HepG2 (cell line): ENCODE measurements around the gene RFFL. TPM values are rescaled to one million over a fixed set of nuclear protein-coding genes. Genes with fewer than 3 reads are reported as not detected.

ENCODE experiments used
- ATAC-seq: fragments of 200-7000 bp; cut with Tn5 transposase; 3 replicates; pipeline ENCODE4 v1.9.1; 2020; ENCODE audit warnings: mild to moderate bottlenecking, moderate library complexity
- BruUV-seq: library from RNA; stranded (reverse); fragments of 400-500 nt; replicated peaks from 2 replicates; lab custom pipeline; 2021; lab: Mats Ljungman, UMichigan
- CTCF ChIA-PET: fragments of 300-600 bp; formaldehyde crosslinking; extraction: SDS; loops from one replicate; lab custom pipeline; 2021; ENCODE audit warnings: low total read pairs, inconsistent platforms, low intra/inter-chr PET ratio; lab: Yijun Ruan, JAX
- POLR2A ChIA-PET: fragments of 350-600 bp; sonication (Branson Sonifier 250); formaldehyde crosslinking; loops from one replicate; lab custom pipeline; 2020; ENCODE audit warnings: antibody characterized with exemption, inconsistent platforms; lab: Yijun Ruan, JAX
- DNase-seq: peaks from one replicate; pipeline ENCODE4 v3.0.0-alpha.2; 2015; ENCODE audit warnings: low spot score
- FAIRE-seq: peaks from 3 replicates; lab custom pipeline; 2011; peaks lifted over from hg19 to GRCh38; lab: Jason Lieb, UNC
- H2AFZ ChIP-seq: one replicate; pipeline ENCODE4 v1.6.1; 2011; ENCODE audit warnings: low read length, inconsistent platforms
- H3K27ac ChIP-seq: fragments of 300-600 bp; 3 replicates; pipeline ENCODE4 v1.8.0; 2011; ENCODE audit warnings: mixed run types, mild to moderate bottlenecking, mixed read lengths, low read length, inconsistent platforms; ENCODE audit not compliant: insufficient read depth; ENCODE audit errors: extremely low read length
- H3K27me3 ChIP-seq, 2 experiments: fragments of 200-600 bp in 1 of 2; 2 replicates in 1 of 2; 3 replicates in 1 of 2; pipeline versions ENCODE4 v1.6.0 to v1.8.0; 2011; ENCODE audit warnings: low read length in 2 of 2, mild to moderate bottlenecking in 2 of 2, moderate library complexity in 2 of 2, inconsistent platforms in 1 of 2; ENCODE audit not compliant: insufficient read depth in 2 of 2, control insufficient read depth in 1 of 2
- H3K36me3 ChIP-seq, 2 experiments: fragments of 200-600 bp in 1 of 2; replicated peaks in 1 of 2; 2 replicates in 1 of 2; 3 replicates in 1 of 2; pipeline versions ENCODE4 v1.5.1 to v1.8.0; 2011; ENCODE audit warnings: low read length in 2 of 2, inconsistent platforms in 1 of 2; ENCODE audit not compliant: insufficient read depth in 2 of 2, control insufficient read depth in 1 of 2
- H3K4me1 ChIP-seq: 2 replicates; pipeline ENCODE4 v1.5.1; 2012; ENCODE audit warnings: low read length, inconsistent platforms; ENCODE audit not compliant: insufficient read depth
- H3K4me2 ChIP-seq: 2 replicates; pipeline ENCODE4 v1.6.0; 2011; ENCODE audit warnings: low read depth, low read length, inconsistent platforms
- H3K4me3 ChIP-seq, 3 experiments: fragments of 200-600 bp in 1 of 3; sonication (generic), shearing (Covaris generic) in 1 of 3; replicated peaks in 1 of 3; 2 replicates each; pipeline ENCODE4 v1.5.1; 2011 to 2016; ENCODE audit warnings: low read length in 3 of 3, inconsistent platforms in 2 of 3, low read depth in 2 of 3, mild to moderate bottlenecking in 2 of 3, control low read depth in 1 of 3, mixed read lengths in 1 of 3; ENCODE audit not compliant: insufficient read depth in 1 of 3
- H3K79me2 ChIP-seq: one replicate; pipeline ENCODE4 v1.6.1; 2011; ENCODE audit warnings: low read length, inconsistent platforms; ENCODE audit not compliant: insufficient read depth
- H3K9ac ChIP-seq: 2 replicates; pipeline ENCODE4 v1.6.0; 2011; ENCODE audit warnings: mild to moderate bottlenecking, low read depth, low read length, inconsistent platforms; ENCODE audit not compliant: insufficient read depth
- H3K9me3 ChIP-seq: 2 replicates; pipeline ENCODE4 v1.5.1; 2012; ENCODE audit warnings: mild to moderate bottlenecking, low read length
- H4K20me1 ChIP-seq: 2 replicates; pipeline ENCODE4 v1.6.0; 2011; ENCODE audit warnings: inconsistent platforms, mild to moderate bottlenecking, low read length, moderate library complexity; ENCODE audit not compliant: insufficient read depth
- CREBL2 ChIP-seq: sonication (generic); formaldehyde crosslinking; IDR thresholded peaks from 2 replicates; pipeline ENCODE4 v1.8.1; 2023; ENCODE audit warnings: missing genetic modification reagents, mild to moderate bottlenecking, borderline replicate concordance
- SIX4 ChIP-seq: sonication (generic); formaldehyde crosslinking; IDR thresholded peaks from 2 replicates; pipeline ENCODE4 v1.4.0; 2020; ENCODE audit warnings: missing genetic modification reagents
- TSC22D2 ChIP-seq: sonication (generic); formaldehyde crosslinking; IDR thresholded peaks from 2 replicates; pipeline ENCODE4 v1.5.1; 2020; ENCODE audit warnings: missing genetic modification reagents, mild to moderate bottlenecking, borderline replicate concordance
- ZNF274 ChIP-seq: sonication (generic); formaldehyde crosslinking; IDR thresholded peaks from 2 replicates; pipeline ENCODE4 v1.5.1; 2020; ENCODE audit warnings: mild to moderate bottlenecking, missing genetic modification reagents
- ZNF280D ChIP-seq: sonication (generic); formaldehyde crosslinking; IDR thresholded peaks from 2 replicates; pipeline ENCODE4 v1.5.1; 2020; ENCODE audit warnings: mild to moderate bottlenecking, missing genetic modification reagents
- ZNF644 ChIP-seq: IDR thresholded peaks from 2 replicates; pipeline ENCODE4 v1.6.1; 2016; ENCODE audit warnings: low read depth
- ZNF687 ChIP-seq: sonication (generic); formaldehyde crosslinking; IDR thresholded peaks from 2 replicates; pipeline ENCODE4 v1.5.1; 2020; ENCODE audit warnings: mild to moderate bottlenecking, missing genetic modification reagents, moderate library complexity
- WGBS: methylation state at CpG from one replicate; pipeline ENCODE4 v1.1.6; 2017; ENCODE audit warnings: low lambda C conversion rate; 5-methylcytosine and 5-hydroxymethylcytosine counted together
- in situ Hi-C: cut with HindIII; loops from 2 replicates; pipeline ENCODE4 v1.10.0; 2017; ENCODE audit warnings: low pct_unique_long_range_greater_than_20kb; ENCODE audit not compliant: extremely low pct_ligation_motif_present
- intact Hi-C: fragments of 100-400 bp; cut with micrococcal nuclease; formaldehyde crosslinking; loops from one replicate; pipeline ENCODE4 v1.10.0; 2022; ENCODE audit not compliant: unreplicated experiment
- polyA plus RNA-seq, 8 experiments: library from polyadenylated mRNA; depleted of rRNA in 3 of 8; stranded (reverse) in 7 of 8; unstranded in 1 of 8; fragments of >200 nt; fragmentation: Illumina TruSeq in 4 of 8; extraction: Trizol in 4 of 8; gene quantifications; 2 replicates each; pipeline versions ENCODE4 v1.2.1 to v1.2.3, GENCODE V29; 2011 to 2016; ENCODE audit warnings: low read depth in 4 of 8, missing spikeins in 1 of 8, mixed read lengths in 1 of 8; ENCODE audit not compliant: insufficient read depth in 1 of 8
- total RNA-seq, 5 experiments: library from RNA; depleted of rRNA; stranded (reverse); fragments of >200 nt; fragmentation: Illumina TruSeq; extraction: Trizol; gene quantifications; 2 replicates each; pipeline ENCODE4 v1.2.3, GENCODE V29; 2016; ENCODE audit warnings: low read depth in 1 of 5
- TF ChIP-seq, protein P1 (sequence below), 2 experiments: sonication (generic) in 1 of 2; formaldehyde crosslinking in 1 of 2; IDR thresholded peaks; 2 replicates each; pipeline versions ENCODE4 v1.6.1 to v1.9.0; 2014 to 2022; ENCODE audit warnings: antibody characterized with exemption in 1 of 2, borderline replicate concordance in 1 of 2, inconsistent platforms in 1 of 2, low read depth in 1 of 2, missing genetic modification reagents in 1 of 2

Gene RFFL
- total and polyA plus RNA-seq, 2 of the 13 experiments (the other 11 are each of a cell fraction or from before 2014, with no cell fraction given): 24.3 to 48.6 TPM

DNA sequence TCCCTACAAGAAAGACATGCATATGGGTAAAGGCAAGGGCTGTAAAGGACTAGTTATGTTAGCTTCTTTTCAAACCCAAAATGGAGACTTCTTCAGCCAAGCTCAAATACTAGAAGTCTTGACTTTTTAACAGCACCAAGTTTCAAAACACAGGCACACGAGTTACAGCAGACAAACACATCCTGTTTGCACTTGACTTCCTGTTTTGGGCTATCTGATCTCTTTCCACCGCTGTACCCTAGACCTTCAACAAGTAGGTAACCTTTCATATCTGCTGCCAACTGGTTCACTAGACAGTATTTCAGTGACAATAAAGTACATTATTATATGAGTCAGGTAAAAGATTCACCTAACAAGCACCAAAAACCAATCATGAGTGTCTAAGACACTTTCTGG is 12.3 kb downstream of the RFFL start (continued):
- TF ChIP-seq, protein P1, sequence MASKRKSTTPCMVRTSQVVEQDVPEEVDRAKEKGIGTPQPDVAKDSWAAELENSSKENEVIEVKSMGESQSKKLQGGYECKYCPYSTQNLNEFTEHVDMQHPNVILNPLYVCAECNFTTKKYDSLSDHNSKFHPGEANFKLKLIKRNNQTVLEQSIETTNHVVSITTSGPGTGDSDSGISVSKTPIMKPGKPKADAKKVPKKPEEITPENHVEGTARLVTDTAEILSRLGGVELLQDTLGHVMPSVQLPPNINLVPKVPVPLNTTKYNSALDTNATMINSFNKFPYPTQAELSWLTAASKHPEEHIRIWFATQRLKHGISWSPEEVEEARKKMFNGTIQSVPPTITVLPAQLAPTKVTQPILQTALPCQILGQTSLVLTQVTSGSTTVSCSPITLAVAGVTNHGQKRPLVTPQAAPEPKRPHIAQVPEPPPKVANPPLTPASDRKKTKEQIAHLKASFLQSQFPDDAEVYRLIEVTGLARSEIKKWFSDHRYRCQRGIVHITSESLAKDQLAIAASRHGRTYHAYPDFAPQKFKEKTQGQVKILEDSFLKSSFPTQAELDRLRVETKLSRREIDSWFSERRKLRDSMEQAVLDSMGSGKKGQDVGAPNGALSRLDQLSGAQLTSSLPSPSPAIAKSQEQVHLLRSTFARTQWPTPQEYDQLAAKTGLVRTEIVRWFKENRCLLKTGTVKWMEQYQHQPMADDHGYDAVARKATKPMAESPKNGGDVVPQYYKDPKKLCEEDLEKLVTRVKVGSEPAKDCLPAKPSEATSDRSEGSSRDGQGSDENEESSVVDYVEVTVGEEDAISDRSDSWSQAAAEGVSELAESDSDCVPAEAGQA (IDR thresholded peaks at IDR 0.05; ENCODE audit: low read depth): no peak
- TF ChIP-seq, protein P1 (CRISPR knock-in tag; IDR thresholded peaks at IDR 0.05; ENCODE audit: borderline replicate concordance): no peak
- 0 out of 2 replicates have a peak, but pooled peaks have one; percentile 41 for TF ChIP-seq ZNF644

DNA sequence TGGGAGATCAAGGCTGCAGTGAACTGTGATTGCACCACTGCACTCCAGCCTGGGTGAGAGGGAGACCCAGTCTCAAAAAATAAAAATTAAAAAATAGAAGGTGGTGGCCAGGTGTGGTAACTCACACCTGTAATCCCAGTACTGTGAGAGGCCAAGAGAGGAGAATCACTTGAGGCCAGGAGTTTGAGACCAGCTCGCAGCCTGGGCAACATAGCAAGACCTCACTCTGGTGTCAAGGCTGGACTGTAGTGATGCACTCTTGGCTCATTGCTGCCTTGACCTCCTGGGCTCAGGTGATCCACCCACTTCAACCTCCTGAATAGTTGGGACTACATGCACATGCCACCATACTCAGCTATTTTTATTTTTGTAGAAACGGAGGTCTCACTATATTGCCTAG is 13.3 kb downstream of the RFFL start:
- DNase-seq (no peak), ATAC-seq (no peak), FAIRE-seq (no peak)
- intact Hi-C loops: no loop called here
- 100% methylated on average over 2 of the region's 2 CpGs for WGBS
- in situ Hi-C loops: no loop called here
- Histone ChIP-seq H3K79me2 (peaks cover 74% of the 10 kb centered on the region), H3K27ac (peak overlapping the region; percentile 93), H4K20me1 (no peaks in the 10 kb centered on the region), H3K9ac (no peak overlapping the region), H3K4me1 (peaks cover 98% of the 10 kb centered on the region), H3K36me3 (peaks cover 1 to 7% of the 10 kb centered on the region in 2 experiments; a peak in 1 of 5 replicates), H2AFZ (no peak overlapping the region), H3K4me3 (no peak overlapping the region), H3K27me3 (no peaks in the 10 kb centered on the region; a peak in 1 of 5 replicates), H3K4me2 (peak overlapping the region; percentile 42; the same call in 1 of the 2 replicates), H3K9me3 (no peaks in the 10 kb centered on the region)
- ChIA-PET CTCF (no interaction called here), POLR2A (interaction anchor here (1.1 to 5.0 kb wide), 2 partner anchors 14 to 39 kb away, joined by 5 to 57 read pairs; partner anchors contain the start of gene RFFL)
- no TSS peak for BruUV-seq
- TF ChIP-seq ZNF274 (no peak), TSC22D2 (CRISPR knock-in tag) (no peak), ZNF280D (0 out of 2 replicates have a peak, but pooled peaks have one; percentile 2), CREBL2 (CRISPR knock-in tag) (no peak), ZNF687 (CRISPR knock-in tag) (0 out of 2 replicates have a peak, but pooled peaks have one; percentile 13), SIX4 (no peak)
